ENCODE measurements around the gene SMG6.

SMG6 gene

DNA sequence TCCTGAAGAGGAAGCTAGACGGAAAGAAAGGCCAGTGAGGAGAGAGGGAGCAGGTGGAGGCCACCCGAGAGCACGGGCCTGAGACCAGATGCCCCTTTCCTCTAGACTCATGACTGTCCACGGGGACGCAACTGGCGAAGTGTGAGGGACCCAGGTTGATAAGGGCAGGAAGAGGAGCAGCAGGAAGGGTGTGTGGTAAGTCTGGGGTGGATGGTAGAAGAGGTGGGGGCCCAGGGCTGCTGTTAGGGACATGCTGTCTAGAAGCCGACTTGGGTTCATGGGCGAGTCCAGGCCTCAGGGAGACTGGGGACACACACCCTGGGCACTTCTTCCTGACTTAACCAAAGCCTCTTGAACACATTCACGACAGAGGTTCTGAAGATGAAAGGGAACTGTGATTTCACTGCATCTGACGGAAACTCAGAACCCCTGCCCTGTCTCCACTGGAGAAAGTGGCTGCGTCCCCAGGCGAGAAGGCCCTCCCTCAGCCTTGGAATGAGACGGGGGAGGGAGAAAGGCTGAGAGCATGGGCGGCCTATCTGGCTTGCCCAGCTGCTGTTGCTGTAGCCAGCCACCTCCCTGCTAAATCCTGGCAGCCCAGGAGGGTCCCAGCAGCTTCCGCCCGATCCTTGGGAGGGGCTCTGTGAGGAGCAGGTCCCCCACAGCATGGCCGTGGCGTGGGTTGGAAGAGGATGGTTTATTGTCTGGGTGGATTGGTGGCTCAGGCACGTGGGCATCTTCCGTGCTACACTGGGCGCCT, 242.7 kb downstream of the SMG6 start:
- no peak for DNase-seq (ENCODE audit: low spot score)

DNA sequence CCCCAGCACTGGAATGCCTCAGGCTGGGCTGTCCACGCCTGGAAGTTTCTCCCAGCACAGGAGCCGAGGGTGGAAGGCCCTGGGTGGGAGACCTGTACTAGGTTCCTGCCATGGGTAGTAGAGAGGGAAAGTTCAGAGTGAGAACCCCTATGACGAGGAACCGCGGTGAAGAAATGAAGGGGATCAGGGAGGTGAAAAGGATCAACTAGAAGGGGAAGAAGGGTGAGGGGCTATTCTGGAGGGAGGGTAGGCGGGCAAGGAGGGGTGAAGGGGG, 243.3 kb downstream of the SMG6 start:
- DNase-seq (ENCODE audit: low spot score): no peak

DNA sequence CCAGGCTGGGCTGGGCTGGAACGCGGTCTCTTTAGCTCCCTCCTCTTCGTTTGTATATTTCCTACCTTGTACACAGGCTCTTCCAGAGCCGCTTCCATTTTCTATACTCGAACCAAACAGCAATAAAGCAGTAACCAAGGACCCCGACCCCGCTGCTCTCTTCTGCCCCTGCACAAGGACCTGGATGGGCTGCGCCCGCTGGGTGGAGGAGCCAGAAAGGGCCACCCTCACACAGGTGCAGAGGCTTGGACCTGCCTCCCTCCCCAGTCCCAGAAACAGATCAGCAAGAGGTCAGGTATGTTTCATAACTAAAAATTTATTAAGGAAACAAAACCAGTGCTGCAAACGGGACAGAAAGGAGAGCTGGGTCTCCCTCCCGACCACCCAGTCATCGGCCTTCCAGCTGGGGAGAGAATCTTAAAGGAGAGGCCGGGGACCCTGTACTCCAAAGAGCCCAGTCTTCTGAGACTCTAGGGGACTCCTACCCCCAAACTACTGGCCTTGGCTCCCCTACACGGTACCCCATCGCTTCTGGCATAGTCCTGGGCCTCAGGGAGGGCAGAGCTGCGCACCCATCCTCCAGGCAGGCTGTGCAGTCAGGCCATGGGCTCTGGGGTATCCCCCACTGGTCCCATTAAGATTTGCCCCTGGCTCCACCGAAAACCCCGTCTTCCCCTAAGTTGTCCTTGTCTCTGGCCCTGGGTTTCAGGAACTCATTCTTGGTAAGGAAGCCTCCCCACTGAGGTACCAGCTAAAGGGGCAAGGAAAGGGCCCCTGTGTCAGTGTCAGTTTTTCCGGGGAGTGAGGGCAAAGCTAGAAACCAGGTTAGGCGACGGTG, 243.8 kb downstream of the SMG6 start:
- no peak for DNase-seq (ENCODE audit: low spot score)

DNA sequence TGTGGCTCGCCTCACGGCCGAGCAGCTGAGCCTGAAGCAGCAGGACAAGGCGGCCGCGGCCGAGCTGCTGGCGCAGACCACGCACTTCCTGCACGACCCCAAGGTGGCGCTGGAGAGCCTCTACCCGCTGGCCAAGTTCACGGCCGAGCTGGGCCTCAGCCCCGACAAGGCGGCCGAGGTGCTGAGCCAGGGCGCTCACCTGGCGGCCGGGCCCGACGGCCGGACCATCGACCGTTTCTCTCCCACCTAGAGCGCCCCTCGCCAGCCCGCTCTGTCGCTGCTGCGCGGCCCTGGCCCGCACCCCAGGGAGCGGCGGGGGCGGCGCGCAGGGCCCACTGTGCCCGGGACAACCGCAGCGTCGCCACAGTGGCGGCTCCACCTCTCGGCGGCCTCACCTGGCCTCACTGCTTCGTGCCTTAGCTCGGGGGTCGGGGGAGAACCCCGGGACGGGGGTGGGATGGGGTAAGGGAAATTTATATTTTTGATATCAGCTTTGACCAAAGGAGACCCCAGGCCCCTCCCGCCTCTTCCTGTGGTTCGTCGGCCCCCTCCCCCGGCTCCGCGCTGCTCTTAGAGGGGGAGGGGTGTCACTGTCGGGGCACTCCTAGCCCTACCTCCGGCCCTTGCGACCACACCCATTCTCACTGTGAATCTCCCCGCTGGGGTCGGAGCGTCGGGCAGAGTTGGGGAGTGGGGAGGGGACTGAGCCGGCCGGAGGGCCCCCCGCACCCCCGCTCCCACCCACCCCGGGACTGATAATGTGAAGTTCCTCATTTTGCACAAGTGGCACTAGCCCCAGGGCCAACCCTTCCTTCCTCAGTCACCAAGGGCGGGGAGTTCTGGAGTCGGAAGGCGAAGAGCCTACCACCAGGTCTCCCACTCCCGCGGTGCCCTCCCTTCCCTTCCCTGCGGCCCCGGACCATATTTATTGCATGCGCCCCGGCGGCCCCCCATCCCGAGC, 244.7 kb downstream of the SMG6 start:
- peak; percentile 74 for DNase-seq (ENCODE audit: low spot score)

- no peak for DNase-seq (ENCODE audit: low spot score)
Observed at GRCh38 chr17:2057760-2058585, 245.6 kb downstream of the SMG6 start.

DNA sequence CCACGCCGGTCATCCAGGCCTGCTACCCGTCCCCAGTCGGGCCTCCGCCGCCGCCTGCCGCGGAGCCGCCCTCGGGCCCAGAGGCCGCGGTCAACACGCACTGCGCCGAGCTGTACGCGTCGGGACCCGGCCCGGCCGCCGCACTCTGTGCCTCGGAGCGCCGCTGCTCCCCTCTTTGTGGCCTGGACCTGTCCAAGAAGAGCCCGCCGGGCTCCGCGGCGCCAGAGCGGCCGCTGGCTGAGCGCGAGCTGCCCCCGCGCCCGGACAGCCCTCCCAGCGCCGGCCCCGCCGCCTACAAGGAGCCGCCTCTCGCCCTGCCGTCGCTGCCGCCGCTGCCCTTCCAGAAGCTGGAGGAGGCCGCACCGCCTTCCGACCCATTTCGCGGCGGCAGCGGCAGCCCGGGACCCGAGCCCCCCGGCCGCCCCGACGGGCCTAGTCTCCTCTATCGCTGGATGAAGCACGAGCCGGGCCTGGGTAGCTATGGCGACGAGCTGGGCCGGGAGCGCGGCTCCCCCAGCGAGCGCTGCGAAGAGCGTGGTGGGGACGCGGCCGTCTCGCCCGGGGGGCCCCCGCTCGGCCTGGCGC, 246.3 kb downstream of the SMG6 start:
- DNase-seq (ENCODE audit: low spot score): no peak

DNA sequence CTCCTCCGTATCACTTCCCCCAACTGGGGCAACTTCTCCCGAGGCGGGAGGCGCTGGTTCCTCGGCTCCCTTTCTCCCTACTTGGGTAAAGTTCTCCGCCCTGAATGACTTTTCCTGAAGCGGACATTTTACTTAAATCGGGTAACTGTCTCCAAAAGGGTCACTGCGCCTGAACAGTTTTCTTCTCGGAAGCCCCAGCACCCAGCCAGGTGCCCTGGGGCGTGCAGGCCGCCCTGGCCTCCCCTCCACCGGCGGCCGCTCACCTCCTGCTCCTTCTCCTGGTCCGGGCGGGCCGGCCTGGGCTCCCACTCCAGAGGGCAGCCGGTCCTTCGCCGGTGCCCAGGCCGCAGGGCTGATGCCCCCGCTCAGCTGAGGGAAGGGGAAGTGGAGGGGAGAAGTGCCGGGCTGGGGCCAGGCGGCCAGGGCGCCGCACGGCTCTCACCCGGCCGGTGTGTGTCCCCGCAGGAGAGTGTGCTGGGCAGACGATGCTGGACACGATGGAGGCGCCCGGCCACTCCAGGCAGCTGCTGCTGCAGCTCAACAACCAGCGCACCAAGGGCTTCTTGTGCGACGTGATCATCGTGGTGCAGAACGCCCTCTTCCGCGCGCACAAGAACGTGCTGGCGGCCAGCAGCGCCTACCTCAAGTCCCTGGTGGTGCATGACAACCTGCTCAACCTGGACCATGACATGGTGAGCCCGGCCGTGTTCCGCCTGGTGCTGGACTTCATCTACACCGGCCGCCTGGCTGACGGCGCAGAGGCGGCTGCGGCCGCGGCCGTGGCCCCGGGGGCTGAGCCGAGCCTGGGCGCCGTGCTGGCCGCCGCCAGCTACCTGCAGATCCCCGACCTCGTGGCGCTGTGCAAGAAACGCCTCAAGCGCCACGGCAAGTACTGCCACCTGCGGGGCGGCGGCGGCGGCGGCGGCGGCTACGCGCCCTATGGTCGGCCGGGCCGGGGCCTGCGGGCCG, 247.1 kb downstream of the SMG6 start:
- DNase-seq (ENCODE audit: low spot score): peak; percentile 91

- no peak for DNase-seq (ENCODE audit: low spot score)
Observed at GRCh38 chr17:2055292-2056205, 248.0 kb downstream of the SMG6 start.

- peak; percentile 91 for DNase-seq (ENCODE audit: low spot score)
Observed at GRCh38 chr17:2054512-2055291, 248.9 kb downstream of the SMG6 start, which contains the start of gene HIC1. Gene HIC1 (plus strand): TSS chr17:2055103. CDS start chr17:2056691, 1,588 bp downstream.

- DNase-seq (ENCODE audit: low spot score): no peak
Observed at GRCh38 chr17:2054262-2054511, 249.4 kb downstream of the SMG6 start.

- peak; percentile 67 for DNase-seq (ENCODE audit: low spot score)
Observed at GRCh38 chr17:2053380-2054261, 250.0 kb downstream of the SMG6 start.

- no peak for DNase-seq (ENCODE audit: low spot score)
Observed at GRCh38 chr17:2051933-2052559, 251.5 kb downstream of the SMG6 start.

DNA sequence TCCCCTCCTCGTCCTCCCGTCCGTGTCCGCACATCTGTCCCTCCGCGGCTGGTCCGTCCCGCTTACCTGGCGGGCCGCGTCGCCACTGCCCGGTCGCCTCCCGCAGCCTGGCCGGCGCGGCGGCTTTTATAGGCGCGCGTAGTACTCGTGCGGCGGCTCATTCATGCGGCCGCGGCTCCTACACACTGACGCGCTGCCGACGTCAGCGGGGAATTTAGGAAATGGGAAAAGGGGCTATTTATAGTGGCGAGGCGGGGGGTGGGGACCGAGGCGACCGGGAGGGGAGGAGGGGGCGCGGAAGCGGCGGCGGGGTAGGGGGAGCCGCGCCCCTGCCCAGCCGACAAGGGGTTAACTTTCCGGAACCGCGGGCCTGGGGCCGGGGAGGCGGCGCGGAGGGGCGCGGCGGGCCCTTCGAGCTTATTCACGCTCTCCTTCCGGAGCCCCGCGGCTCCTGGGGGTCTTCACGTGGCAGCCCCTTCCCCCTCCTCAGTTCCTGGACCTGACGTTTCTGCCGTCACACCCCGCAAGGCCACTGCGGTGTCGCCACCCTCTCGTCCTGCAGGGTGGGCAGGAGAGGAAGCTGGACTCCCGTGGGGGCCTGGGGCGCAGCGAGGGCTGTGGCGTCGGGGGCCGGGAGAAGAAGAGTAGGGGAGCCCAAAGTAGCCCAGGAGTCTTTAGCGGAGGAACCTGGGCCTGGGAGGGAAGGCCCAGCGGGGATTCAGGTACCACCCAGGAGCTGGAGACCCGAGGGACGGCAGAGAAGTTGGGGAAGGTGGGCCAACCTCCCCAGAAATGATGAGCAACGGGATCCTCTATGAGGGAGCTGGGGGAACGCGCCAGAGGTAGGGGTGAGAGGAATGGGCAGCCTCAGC, 252.3 kb downstream of the SMG6 start:
- DNase-seq (ENCODE audit: low spot score): no peak

DNA sequence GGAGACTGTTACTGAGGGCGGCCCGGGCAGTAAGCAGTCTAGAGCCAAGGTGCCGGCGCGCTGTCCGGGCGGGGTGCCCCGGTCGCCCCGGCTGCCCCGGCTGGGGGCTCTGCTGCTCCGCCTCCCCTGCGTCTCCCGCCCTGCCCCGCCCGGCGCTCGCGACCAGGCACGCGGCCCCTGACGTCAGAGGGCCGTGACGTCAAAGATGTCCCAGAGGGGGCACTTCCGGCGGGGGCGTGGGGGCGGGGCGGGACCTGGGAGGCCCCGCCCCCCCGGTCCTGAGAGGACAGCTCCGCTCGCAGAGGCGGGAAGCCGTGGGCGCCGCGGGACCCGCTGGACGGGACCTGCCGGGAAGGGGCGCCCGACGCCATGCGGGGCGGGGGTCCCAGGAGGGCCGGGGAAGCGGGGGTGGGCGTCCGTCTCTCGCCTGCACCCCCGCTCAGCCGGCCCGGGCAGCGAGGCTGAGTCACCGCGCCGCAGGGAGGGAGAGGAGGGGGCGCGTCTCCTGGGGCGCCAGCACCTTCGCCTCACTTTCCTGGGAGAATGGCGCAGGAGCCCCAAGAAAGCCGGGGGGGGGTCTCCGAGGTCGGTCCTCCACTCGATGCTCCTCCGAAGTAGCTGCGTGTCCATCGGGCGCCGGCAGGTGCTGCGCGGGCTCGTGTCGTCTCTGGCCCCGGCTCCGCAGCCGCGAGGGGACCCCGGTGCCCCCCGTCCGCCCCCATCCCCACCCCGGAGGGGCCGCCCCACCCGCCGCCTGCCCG, 253.1 kb downstream of the SMG6 start:
- DNase-seq (ENCODE audit: low spot score): no peak
